K562 (cell line): Measurements from ENCODE around the gene SLC38A10. TPM values are rescaled to one million over a fixed set of nuclear protein-coding genes. Genes with fewer than 3 reads are reported as not detected.

ENCODE experiments used
- ATAC-seq: fragments of 200-7000 bp; cut with Tn5 transposase; 3 replicates; pipeline ENCODE4 v1.9.1; 2020; ENCODE audit warnings: moderate library complexity
- BruUV-seq: library from RNA; stranded (reverse); fragments of 400-500 nt; replicated peaks from 2 replicates; lab custom pipeline; 2021; lab: Mats Ljungman, UMichigan
- CTCF ChIA-PET: fragments of 300-600 bp; formaldehyde crosslinking; extraction: SDS; loops from one replicate; lab custom pipeline; 2021; ENCODE audit warnings: low intra/inter-chr PET ratio; lab: Yijun Ruan, JAX
- POLR2A ChIA-PET: fragments of 300-600, 350-650 bp; sonication (Branson Sonifier 250); formaldehyde crosslinking; extraction: SDS; loops from one replicate; lab custom pipeline; 2021; ENCODE audit warnings: antibody characterized with exemption, inconsistent platforms; lab: Yijun Ruan, JAX
- DNase-seq, 4 experiments: peaks; one replicate each; pipeline versions ENCODE4 v3.0.0 to v3.0.0-alpha.2; 2011 to 2018; ENCODE audit warnings: low spot score in 3 of 4, mixed read lengths in 3 of 4; ENCODE audit errors: extremely low read depth in 1 of 4
- FAIRE-seq: peaks from 2 replicates; lab custom pipeline; 2011; peaks lifted over from hg19 to GRCh38; lab: Jason Lieb, UNC
- H2AFZ ChIP-seq: 2 replicates; pipeline ENCODE4 v1.6.0; 2011; ENCODE audit warnings: low read depth, low read length, control low read depth, inconsistent platforms
- H3K27ac ChIP-seq: fragments of 200-600 bp; 3 replicates; pipeline ENCODE4 v1.8.0; 2011; ENCODE audit warnings: low read depth, mild to moderate bottlenecking, control low read depth, inconsistent platforms, low read length, moderate library complexity, mixed read lengths; ENCODE audit errors: extremely low read depth
- H3K27me3 ChIP-seq, 2 experiments: fragments of 300-600 bp in 1 of 2; 2 replicates in 1 of 2; 3 replicates in 1 of 2; pipeline versions ENCODE4 v1.6.0 to v1.8.0; 2011; ENCODE audit warnings: inconsistent platforms in 2 of 2, low read length in 2 of 2, mild to moderate bottlenecking in 1 of 2, mixed read lengths in 1 of 2, moderate library complexity in 1 of 2; ENCODE audit not compliant: control insufficient read depth in 2 of 2, insufficient read depth in 2 of 2
- H3K36me3 ChIP-seq: fragments of 300-600 bp; 3 replicates; pipeline ENCODE4 v1.8.0; 2011; ENCODE audit warnings: mild to moderate bottlenecking, low read length, inconsistent platforms; ENCODE audit not compliant: control insufficient read depth, insufficient read depth
- H3K4me1 ChIP-seq, 2 experiments: fragments of 200-600 bp in 1 of 2; replicated peaks in 1 of 2; 2 replicates in 1 of 2; 3 replicates in 1 of 2; pipeline versions ENCODE4 v1.5.1 to v1.8.0; 2011; ENCODE audit warnings: inconsistent platforms in 2 of 2, low read length in 2 of 2, mild to moderate bottlenecking in 1 of 2, mixed read lengths in 1 of 2, moderate library complexity in 1 of 2; ENCODE audit not compliant: control insufficient read depth in 2 of 2, insufficient read depth in 2 of 2
- H3K4me2 ChIP-seq: 2 replicates; pipeline ENCODE4 v1.6.1; 2011; ENCODE audit warnings: low read length, control low read depth, inconsistent platforms, mixed read lengths; ENCODE audit not compliant: insufficient read depth
- H3K4me3 ChIP-seq: fragments of 200-600 bp; sonication (generic), shearing (Covaris generic); 2 replicates; pipeline ENCODE4 v1.5.1; 2016; ENCODE audit warnings: control low read depth, inconsistent platforms
- H3K79me2 ChIP-seq: fragments of 200-600 bp; 3 replicates; pipeline ENCODE4 v1.8.0; 2011; ENCODE audit warnings: low read length, inconsistent platforms; ENCODE audit not compliant: control insufficient read depth, insufficient read depth
- H3K9ac ChIP-seq, 2 experiments: 2 replicates each; pipeline versions ENCODE4 v1.6.0 to v1.6.1; 2011; ENCODE audit warnings: low read depth in 2 of 2, low read length in 2 of 2, control low read depth in 1 of 2, inconsistent platforms in 1 of 2, mild to moderate bottlenecking in 1 of 2, mixed read lengths in 1 of 2; ENCODE audit not compliant: insufficient read depth in 1 of 2
- H3K9me1 ChIP-seq: one replicate; pipeline ENCODE4 v1.6.0; 2011; ENCODE audit warnings: inconsistent platforms, mild to moderate bottlenecking, low read length, moderate library complexity; ENCODE audit not compliant: control insufficient read depth, insufficient read depth
- H3K9me3 ChIP-seq: replicated peaks from 2 replicates; pipeline ENCODE4 v1.5.1; 2011; ENCODE audit warnings: low read depth, low read length, inconsistent platforms; ENCODE audit not compliant: control insufficient read depth, insufficient read depth
- H4K20me1 ChIP-seq: replicated peaks from 2 replicates; pipeline ENCODE4 v1.6.1; 2011; ENCODE audit warnings: low read length, inconsistent platforms, mixed read lengths; ENCODE audit not compliant: control insufficient read depth, insufficient read depth
- HMG20A ChIP-seq: fragments of 450-650 bp; formaldehyde crosslinking; conservative IDR thresholded peaks from 2 replicates; pipeline ENCODE4 v1.4.0; 2020; ENCODE audit warnings: mild to moderate bottlenecking, mixed read lengths
- NR4A1 ChIP-seq, 2 experiments: fragments of 250-450 bp in 1 of 2; fragments of 450-650 bp in 1 of 2; sonication (Bioruptor Pico) in 1 of 2; IDR thresholded peaks; 2 replicates each; pipeline versions ENCODE4 v1.4.0 to v1.6.1; 2016 to 2020; ENCODE audit warnings: mild to moderate bottlenecking in 2 of 2, missing compliant biosample characterization in 1 of 2, missing genetic modification characterization in 1 of 2, moderate library complexity in 1 of 2
- NUFIP1 ChIP-seq: fragments of 450-650 bp; IDR thresholded peaks from 2 replicates; pipeline ENCODE4 v1.6.1; 2018; ENCODE audit not compliant: partially characterized antibody
- RBBP5 ChIP-seq: fragments of 200-600 bp; sonication (generic); IDR thresholded peaks from 2 replicates; pipeline ENCODE4 v1.6.1; 2012; ENCODE audit warnings: borderline replicate concordance, mild to moderate bottlenecking, low read length, control low read depth, inconsistent platforms; ENCODE audit not compliant: insufficient read depth, poor library complexity, severe bottlenecking
- RBM34 ChIP-seq: fragments of 200-400 bp; formaldehyde crosslinking; IDR thresholded peaks from 2 replicates; pipeline ENCODE4 v1.6.1; 2018; ENCODE audit warnings: low read length, borderline replicate concordance; ENCODE audit not compliant: insufficient read depth
- ZEB2 ChIP-seq: fragments of 450-650 bp; IDR thresholded peaks from 2 replicates; pipeline ENCODE4 v1.6.1; 2016
- ZMIZ1 ChIP-seq, 2 experiments: fragments of 150-350 bp in 1 of 2; IDR thresholded peaks; 2 replicates each; pipeline ENCODE4 v1.6.1; 2012 to 2016; ENCODE audit warnings: low read depth in 2 of 2, low read length in 2 of 2, mild to moderate bottlenecking in 1 of 2, moderate library complexity in 1 of 2
- ZNF239 ChIP-seq: fragments of 250-450 bp; sonication (Bioruptor Pico); IDR thresholded peaks from 2 replicates; pipeline ENCODE4 v1.4.0; 2020; ENCODE audit warnings: mild to moderate bottlenecking
- WGBS: fragments of 100-300 bp; shearing (Covaris generic); methylation state at CpG from one replicate; pipeline ENCODE4 v1.1.6; 2016; ENCODE audit warnings: low coverage, mixed read lengths; ENCODE audit not compliant: insufficient coverage; ENCODE audit errors: missing lambda C conversion rate; 5-methylcytosine and 5-hydroxymethylcytosine counted together
- in situ Hi-C: fragments of 300-500 bp; cut with MboI; formaldehyde crosslinking; loops from 4 replicates; pipeline ENCODE4 v1.15.0; 2018; ENCODE audit warnings: inconsistent platforms, mixed read lengths
- intact Hi-C: fragments of 100-400 bp; cut with micrococcal nuclease; formaldehyde crosslinking; loops from 2 replicates; pipeline ENCODE4 v1.14.2; 2022
- polyA plus RNA-seq, 8 experiments: library from polyadenylated mRNA; depleted of rRNA in 4 of 8; stranded (reverse) in 5 of 8; unstranded in 3 of 8; fragments of >200 nt; fragmentation: Nextera tagmentation in 2 of 8; fragmentation: Illumina TruSeq in 1 of 8; extraction: Ambion mirVana in 2 of 8; extraction: Trizol in 1 of 8; gene quantifications; 2 replicates each; pipeline versions ENCODE4 v1.2.1 to v1.2.3, GENCODE V29; 2011 to 2014; ENCODE audit warnings: inconsistent platforms in 1 of 8, missing spikeins in 1 of 8
- total RNA-seq, 7 experiments: library from RNA; depleted of rRNA in 6 of 7; stranded (reverse); fragments of >200 nt in 6 of 7; fragmentation: Illumina TruSeq in 2 of 7; extraction: Trizol in 2 of 7; gene quantifications; 2 replicates each; pipeline versions ENCODE4 v1.2.1 to v1.2.3, GENCODE V29; 2011 to 2021; ENCODE audit warnings: low replicate concordance in 1 of 7
- TF ChIP-seq, protein P1 (sequence below): IDR thresholded peaks from 2 replicates; pipeline ENCODE4 v1.6.1; 2016; ENCODE audit warnings: missing genetic modification characterization, missing compliant biosample characterization

Gene SLC38A10
- total and polyA plus RNA-seq, 9 of the 15 experiments (the other 6 are each of a cell fraction or from before 2014, with no cell fraction given): 0.45 to 54.2 (median 13.8) TPM

DNA sequence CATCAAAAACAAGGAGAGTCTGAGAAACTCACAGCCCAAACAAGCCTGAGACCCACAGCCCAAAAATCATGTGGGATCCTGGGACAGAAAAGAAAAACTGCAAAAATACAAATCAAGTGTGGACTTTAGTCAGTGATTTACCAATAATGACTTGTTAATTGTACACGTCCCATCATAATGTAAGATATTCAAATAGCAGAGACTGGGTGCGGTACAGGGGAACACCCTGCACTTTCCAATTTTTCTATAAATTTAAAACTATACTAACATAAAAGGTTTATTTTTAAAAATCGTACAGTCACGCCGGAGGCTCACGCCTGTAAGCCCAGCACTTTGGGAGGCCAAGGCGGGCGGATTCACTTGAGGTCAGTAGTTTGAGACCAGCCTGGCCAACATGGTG lies 81.1 kb downstream of the SLC38A10 start:
- ChIA-PET CTCF (no interaction called here), POLR2A (no interaction called here)
- no peaks in the 10 kb centered on the region for H4K20me1 ChIP-seq
- H3K27me3 ChIP-seq: no peaks in the 10 kb centered on the region
- DNase-seq (no peak), ATAC-seq (no peak), FAIRE-seq (no peak)
- no peak for TF ChIP-seq RBM34
- no peak for TF ChIP-seq RBBP5
- no peak for TF ChIP-seq NUFIP1
- TF ChIP-seq ZEB2: no peak
- no peak for TF ChIP-seq ZMIZ1 (IDR thresholded peaks at IDR 0.05; ENCODE audit: low read depth in 2 of 2, low read length in 2 of 2)
- TF ChIP-seq, protein P1, sequence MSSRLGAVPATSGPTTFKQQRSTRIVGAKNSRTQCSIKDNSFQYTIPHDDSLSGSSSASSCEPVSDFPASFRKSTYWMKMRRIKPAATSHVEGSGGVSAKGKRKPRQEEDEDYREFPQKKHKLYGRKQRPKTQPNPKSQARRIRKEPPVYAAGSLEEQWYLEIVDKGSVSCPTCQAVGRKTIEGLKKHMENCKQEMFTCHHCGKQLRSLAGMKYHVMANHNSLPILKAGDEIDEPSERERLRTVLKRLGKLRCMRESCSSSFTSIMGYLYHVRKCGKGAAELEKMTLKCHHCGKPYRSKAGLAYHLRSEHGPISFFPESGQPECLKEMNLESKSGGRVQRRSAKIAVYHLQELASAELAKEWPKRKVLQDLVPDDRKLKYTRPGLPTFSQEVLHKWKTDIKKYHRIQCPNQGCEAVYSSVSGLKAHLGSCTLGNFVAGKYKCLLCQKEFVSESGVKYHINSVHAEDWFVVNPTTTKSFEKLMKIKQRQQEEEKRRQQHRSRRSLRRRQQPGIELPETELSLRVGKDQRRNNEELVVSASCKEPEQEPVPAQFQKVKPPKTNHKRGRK: no peak
- no peak for TF ChIP-seq HMG20A (CRISPR knock-in tag)
- no peak for TF ChIP-seq NR4A1 (CRISPR knock-in tag; IDR thresholded peaks at IDR 0.05)
- TF ChIP-seq NR4A1 (tag; IDR thresholded peaks at IDR 0.05): no peak
- no peak for TF ChIP-seq ZNF239 (CRISPR knock-in tag)
- intact Hi-C loops: no loop called here
- H3K36me3 ChIP-seq: 0 out of 3 replicates have a peak, but pooled peaks cover 3% of the 10 kb centered on the region
- H3K4me3 ChIP-seq: no peak overlapping the region
- H3K4me2 ChIP-seq: no peak overlapping the region
- no peaks in the 10 kb centered on the region for H3K9me1 ChIP-seq
- in situ Hi-C loops: no loop called here
- H2AFZ ChIP-seq: no peak overlapping the region
- H3K9ac ChIP-seq: no peak overlapping the region
- H3K79me2 ChIP-seq: no peaks in the 10 kb centered on the region
- no peaks in the 10 kb centered on the region for H3K9me3 ChIP-seq
- no TSS peak for BruUV-seq
- no peak overlapping the region for H3K27ac ChIP-seq
- WGBS: 90% methylated on average over 8 of the region's 8 CpGs
- H3K4me1 ChIP-seq: peaks cover 0 to 22% of the 10 kb centered on the region in 2 experiments; a peak in 2 of 5 replicates
